RWPE2 (cell line): ENCODE data around the gene TRIP6.
A peak's percentile ranks its signal among the peaks of the same experiment; 100 is the strongest.

Experiments used
- ATAC-seq: fragments of 200-7000 bp; cut with Tn5 transposase; 3 replicates; pipeline ENCODE4 v1.9.1; 2021; ENCODE audit warnings: low read depth
- DNase-seq: peaks from one replicate; pipeline ENCODE4 v3.0.0-alpha.2; 2020; ENCODE audit warnings: low spot score
- H3K27ac ChIP-seq: fragments of 450-650 bp; 2 replicates; pipeline ENCODE4 v1.5.1; 2017; ENCODE audit warnings: mild to moderate bottlenecking; ENCODE audit not compliant: poor library complexity, severe bottlenecking
- H3K27me3 ChIP-seq: fragments of 250-450 bp; sonication (Bioruptor Pico); 2 replicates; pipeline ENCODE4 v1.5.1; 2021; ENCODE audit warnings: mild to moderate bottlenecking, moderate library complexity; ENCODE audit not compliant: insufficient read depth, poor library complexity, severe bottlenecking
- H3K36me3 ChIP-seq: fragments of 250-450 bp; sonication (Bioruptor Pico); 2 replicates; pipeline ENCODE4 v1.5.1; 2020; ENCODE audit warnings: low read depth, mild to moderate bottlenecking, moderate library complexity
- H3K4me1 ChIP-seq: fragments of 250-450 bp; sonication (Bioruptor Pico); 2 replicates; pipeline ENCODE4 v1.5.1; 2021; ENCODE audit warnings: mild to moderate bottlenecking, moderate library complexity; ENCODE audit not compliant: insufficient read depth, poor library complexity, severe bottlenecking
- H3K4me3 ChIP-seq: fragments of 250-450 bp; sonication (Bioruptor Pico); 2 replicates; pipeline ENCODE4 v1.5.1; 2021; ENCODE audit warnings: mild to moderate bottlenecking, moderate library complexity; ENCODE audit not compliant: severe bottlenecking
- H3K9me3 ChIP-seq: fragments of 250-450 bp; sonication (Bioruptor Pico); 2 replicates; pipeline ENCODE4 v1.5.1; 2021; ENCODE audit warnings: mild to moderate bottlenecking, moderate library complexity; ENCODE audit not compliant: severe bottlenecking
- TF ChIP-seq, protein P1 (sequence below): fragments of 450-650 bp; IDR thresholded peaks from one replicate; pipeline ENCODE4 v1.5.1; 2017; ENCODE audit warnings: mild to moderate bottlenecking, moderate library complexity; ENCODE audit not compliant: poor library complexity, severe bottlenecking

The TRIP6 gene

GRCh38 chr7:100822236-100823139 is 44.7 kb upstream of the TRIP6 start:
- Histone ChIP-seq H3K4me3 (no peak overlapping the region), H3K36me3 (peaks cover 73% of the 10 kb centered on the region), H3K9me3 (no peaks in the 10 kb centered on the region), H3K4me1 (no peaks in the 10 kb centered on the region), H3K27ac (no peak overlapping the region), H3K27me3 (no peaks in the 10 kb centered on the region)
- TF ChIP-seq, protein P1, sequence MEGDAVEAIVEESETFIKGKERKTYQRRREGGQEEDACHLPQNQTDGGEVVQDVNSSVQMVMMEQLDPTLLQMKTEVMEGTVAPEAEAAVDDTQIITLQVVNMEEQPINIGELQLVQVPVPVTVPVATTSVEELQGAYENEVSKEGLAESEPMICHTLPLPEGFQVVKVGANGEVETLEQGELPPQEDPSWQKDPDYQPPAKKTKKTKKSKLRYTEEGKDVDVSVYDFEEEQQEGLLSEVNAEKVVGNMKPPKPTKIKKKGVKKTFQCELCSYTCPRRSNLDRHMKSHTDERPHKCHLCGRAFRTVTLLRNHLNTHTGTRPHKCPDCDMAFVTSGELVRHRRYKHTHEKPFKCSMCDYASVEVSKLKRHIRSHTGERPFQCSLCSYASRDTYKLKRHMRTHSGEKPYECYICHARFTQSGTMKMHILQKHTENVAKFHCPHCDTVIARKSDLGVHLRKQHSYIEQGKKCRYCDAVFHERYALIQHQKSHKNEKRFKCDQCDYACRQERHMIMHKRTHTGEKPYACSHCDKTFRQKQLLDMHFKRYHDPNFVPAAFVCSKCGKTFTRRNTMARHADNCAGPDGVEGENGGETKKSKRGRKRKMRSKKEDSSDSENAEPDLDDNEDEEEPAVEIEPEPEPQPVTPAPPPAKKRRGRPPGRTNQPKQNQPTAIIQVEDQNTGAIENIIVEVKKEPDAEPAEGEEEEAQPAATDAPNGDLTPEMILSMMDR: no peak
- no peak for ATAC-seq
- no peak for DNase-seq

DNA sequence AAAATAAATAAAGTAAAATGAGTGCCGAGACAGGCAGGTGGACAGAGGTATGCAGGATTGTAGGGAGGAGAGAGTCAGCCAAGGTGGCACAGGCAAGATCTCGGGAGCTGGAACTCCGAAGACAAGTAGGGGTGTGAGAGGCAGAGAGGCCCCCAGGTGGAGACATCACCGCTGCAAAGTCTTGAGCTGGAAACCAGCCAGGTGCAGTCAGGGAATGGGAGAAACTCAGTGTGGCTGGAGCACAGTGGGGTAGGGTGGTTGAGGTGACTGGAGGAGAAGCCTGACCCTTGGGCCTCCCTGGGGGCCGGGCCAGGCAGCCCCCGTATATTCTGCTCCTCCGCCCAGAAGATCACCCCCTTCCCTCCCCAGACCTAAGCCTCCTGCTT is 44.1 kb upstream of the TRIP6 start:
- H3K27me3 ChIP-seq: no peaks in the 10 kb centered on the region
- TF ChIP-seq, protein P1: no peak
- ATAC-seq (no peak), DNase-seq (no peak)
- peaks cover 69% of the 10 kb centered on the region for H3K36me3 ChIP-seq
- no peaks in the 10 kb centered on the region for H3K9me3 ChIP-seq
- no peak overlapping the region for H3K4me3 ChIP-seq
- no peak overlapping the region for H3K27ac ChIP-seq
- H3K4me1 ChIP-seq: no peaks in the 10 kb centered on the region

- no peak overlapping the region for H3K27ac ChIP-seq
- TF ChIP-seq, protein P1: no peak
- DNase-seq: no peak
- ATAC-seq: no peak
- H3K4me1 ChIP-seq: no peaks in the 10 kb centered on the region
- H3K4me3 ChIP-seq: no peak overlapping the region
- peaks cover 65% of the 10 kb centered on the region for H3K36me3 ChIP-seq
- no peaks in the 10 kb centered on the region for H3K27me3 ChIP-seq
- H3K9me3 ChIP-seq: no peaks in the 10 kb centered on the region
These were observed 43.7 kb upstream of the TRIP6 start for GRCh38 chr7:100823534-100823933.

DNA sequence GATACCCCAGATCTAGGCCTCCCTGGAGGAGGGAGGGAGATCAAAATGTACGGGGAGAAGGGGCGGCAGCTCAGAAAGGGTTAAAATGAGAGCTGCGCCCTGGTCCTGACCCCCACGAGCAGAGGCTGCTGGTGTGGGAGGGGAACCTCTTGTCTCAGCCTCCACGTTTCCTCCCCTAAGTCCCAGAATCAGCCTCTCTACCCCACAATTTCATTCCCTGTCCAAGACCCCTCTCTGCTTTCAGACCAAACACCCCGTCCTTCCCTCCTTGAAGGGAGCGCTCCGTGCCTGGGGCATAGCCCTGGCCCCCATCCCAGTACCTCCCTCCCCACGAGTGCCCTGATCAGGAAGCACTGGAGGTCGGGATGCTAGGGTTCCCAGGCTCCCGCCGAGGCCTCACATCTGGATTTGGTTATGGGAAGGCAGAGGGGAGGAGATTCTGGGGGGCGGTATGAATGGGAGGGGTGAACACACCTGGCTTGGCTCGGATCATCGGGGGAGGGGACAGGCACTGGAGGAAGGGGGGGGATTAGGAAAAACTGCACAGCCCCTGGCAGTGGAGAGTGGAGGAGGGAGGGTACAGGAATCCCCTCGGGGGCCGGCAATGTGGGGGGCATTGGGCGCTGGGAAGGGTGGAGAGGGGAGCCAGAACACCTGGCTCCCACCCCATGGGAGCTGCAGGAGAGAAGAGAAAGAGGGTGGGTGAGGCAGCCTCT is 42.5 kb upstream of the TRIP6 start:
- Histone ChIP-seq H3K27me3 (no peaks in the 10 kb centered on the region), H3K36me3 (peaks cover 54% of the 10 kb centered on the region), H3K4me1 (no peaks in the 10 kb centered on the region), H3K27ac (peak overlapping the region; percentile 80), H3K9me3 (no peaks in the 10 kb centered on the region), H3K4me3 (peak overlapping the region; percentile 97)
- ATAC-seq (no peak), DNase-seq (no peak)
- TF ChIP-seq, protein P1: no peak
